HepG2 (cell line): ENCODE results near the gene NHSL1. TPM values are rescaled to one million over a fixed set of nuclear protein-coding genes. Genes with fewer than 3 reads are reported as not detected.

Experiments used
- CREB1 ChIP-seq, 2 experiments: fragments of 450-650 bp in 1 of 2; IDR thresholded peaks; 2 replicates each; pipeline ENCODE4 v1.6.1; 2016 to 2017; ENCODE audit warnings: control low read depth in 1 of 2, mild to moderate bottlenecking in 1 of 2, missing compliant biosample characterization in 1 of 2, missing genetic modification characterization in 1 of 2
- FOSL2 ChIP-seq: sonication (generic); formaldehyde crosslinking; IDR thresholded peaks from 2 replicates; pipeline ENCODE4 v1.4.0; 2020; ENCODE audit warnings: missing genetic modification reagents
- JUN ChIP-seq: sonication (generic); formaldehyde crosslinking; IDR thresholded peaks from 2 replicates; pipeline ENCODE4 v1.4.0; 2020; ENCODE audit warnings: mild to moderate bottlenecking, missing genetic modification reagents
- KMT2B ChIP-seq: IDR thresholded peaks from 2 replicates; pipeline ENCODE4 v1.6.1; 2016; ENCODE audit warnings: missing genetic modification reagents, missing compliant biosample characterization
- MEF2D ChIP-seq: sonication (generic); formaldehyde crosslinking; IDR thresholded peaks from 2 replicates; pipeline ENCODE4 v1.5.1; 2020; ENCODE audit warnings: mild to moderate bottlenecking, missing genetic modification reagents
- NCOA2 ChIP-seq: sonication (generic); formaldehyde crosslinking; IDR thresholded peaks from 2 replicates; pipeline ENCODE4 v1.8.0; 2022; ENCODE audit warnings: inconsistent platforms
- PHF5A ChIP-seq: IDR thresholded peaks from one replicate; pipeline ENCODE4 v1.6.1; 2018; ENCODE audit warnings: low read depth, missing genetic modification reagents; ENCODE audit not compliant: unreplicated experiment
- RXRA ChIP-seq: sonication (generic); formaldehyde crosslinking; IDR thresholded peaks from 2 replicates; pipeline ENCODE4 v1.5.1; 2020; ENCODE audit warnings: missing genetic modification reagents
- ZNF609 ChIP-seq: sonication (generic); formaldehyde crosslinking; IDR thresholded peaks from 2 replicates; pipeline ENCODE4 v1.4.0; 2020; ENCODE audit warnings: mild to moderate bottlenecking, missing genetic modification reagents, borderline replicate concordance
- ZNF781 ChIP-seq: sonication (generic); formaldehyde crosslinking; IDR thresholded peaks from 2 replicates; pipeline ENCODE4 v1.5.1; 2020; ENCODE audit warnings: borderline replicate concordance, mild to moderate bottlenecking, missing genetic modification reagents; ENCODE audit errors: not compliant biosample characterization
- polyA plus RNA-seq, 8 experiments: library from polyadenylated mRNA; depleted of rRNA in 3 of 8; stranded (reverse) in 7 of 8; unstranded in 1 of 8; fragments of >200 nt; fragmentation: Illumina TruSeq in 4 of 8; extraction: Trizol in 4 of 8; gene quantifications; 2 replicates each; pipeline versions ENCODE4 v1.2.1 to v1.2.3, GENCODE V29; 2011 to 2016; ENCODE audit warnings: low read depth in 4 of 8, missing spikeins in 1 of 8, mixed read lengths in 1 of 8; ENCODE audit not compliant: insufficient read depth in 1 of 8
- total RNA-seq, 5 experiments: library from RNA; depleted of rRNA; stranded (reverse); fragments of >200 nt; fragmentation: Illumina TruSeq; extraction: Trizol; gene quantifications; 2 replicates each; pipeline ENCODE4 v1.2.3, GENCODE V29; 2016; ENCODE audit warnings: low read depth in 1 of 5
- TF ChIP-seq, protein P1 (sequence below): sonication (generic); formaldehyde crosslinking; IDR thresholded peaks from 2 replicates; pipeline ENCODE4 v1.5.0; 2020; ENCODE audit warnings: mild to moderate bottlenecking, missing genetic modification reagents, borderline replicate concordance
- TF ChIP-seq, protein P2 (sequence below): IDR thresholded peaks from 2 replicates; pipeline ENCODE4 v1.6.1; 2012; ENCODE audit warnings: low read depth, low read length, improper control_type of control experiment
- TF ChIP-seq, protein P3 (sequence below): sonication (generic); formaldehyde crosslinking; IDR thresholded peaks from 2 replicates; pipeline ENCODE4 v1.4.0; 2020; ENCODE audit warnings: missing genetic modification reagents

The NHSL1 gene
- total and polyA plus RNA-seq, 2 of the 13 experiments (the other 11 are each of a cell fraction or from before 2014, with no cell fraction given): 24.9 to 53.6 TPM

- TF ChIP-seq, protein P1, sequence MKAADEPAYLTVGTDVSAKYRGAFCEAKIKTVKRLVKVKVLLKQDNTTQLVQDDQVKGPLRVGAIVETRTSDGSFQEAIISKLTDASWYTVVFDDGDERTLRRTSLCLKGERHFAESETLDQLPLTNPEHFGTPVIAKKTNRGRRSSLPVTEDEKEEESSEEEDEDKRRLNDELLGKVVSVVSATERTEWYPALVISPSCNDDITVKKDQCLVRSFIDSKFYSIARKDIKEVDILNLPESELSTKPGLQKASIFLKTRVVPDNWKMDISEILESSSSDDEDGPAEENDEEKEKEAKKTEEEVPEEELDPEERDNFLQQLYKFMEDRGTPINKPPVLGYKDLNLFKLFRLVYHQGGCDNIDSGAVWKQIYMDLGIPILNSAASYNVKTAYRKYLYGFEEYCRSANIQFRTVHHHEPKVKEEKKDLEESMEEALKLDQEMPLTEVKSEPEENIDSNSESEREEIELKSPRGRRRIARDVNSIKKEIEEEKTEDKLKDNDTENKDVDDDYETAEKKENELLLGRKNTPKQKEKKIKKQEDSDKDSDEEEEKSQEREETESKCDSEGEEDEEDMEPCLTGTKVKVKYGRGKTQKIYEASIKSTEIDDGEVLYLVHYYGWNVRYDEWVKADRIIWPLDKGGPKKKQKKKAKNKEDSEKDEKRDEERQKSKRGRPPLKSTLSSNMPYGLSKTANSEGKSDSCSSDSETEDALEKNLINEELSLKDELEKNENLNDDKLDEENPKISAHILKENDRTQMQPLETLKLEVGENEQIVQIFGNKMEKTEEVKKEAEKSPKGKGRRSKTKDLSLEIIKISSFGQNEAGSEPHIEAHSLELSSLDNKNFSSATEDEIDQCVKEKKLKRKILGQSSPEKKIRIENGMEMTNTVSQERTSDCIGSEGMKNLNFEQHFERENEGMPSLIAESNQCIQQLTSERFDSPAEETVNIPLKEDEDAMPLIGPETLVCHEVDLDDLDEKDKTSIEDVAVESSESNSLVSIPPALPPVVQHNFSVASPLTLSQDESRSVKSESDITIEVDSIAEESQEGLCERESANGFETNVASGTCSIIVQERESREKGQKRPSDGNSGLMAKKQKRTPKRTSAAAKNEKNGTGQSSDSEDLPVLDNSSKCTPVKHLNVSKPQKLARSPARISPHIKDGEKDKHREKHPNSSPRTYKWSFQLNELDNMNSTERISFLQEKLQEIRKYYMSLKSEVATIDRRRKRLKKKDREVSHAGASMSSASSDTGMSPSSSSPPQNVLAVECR (CRISPR knock-in tag): peak; percentile 25; the same call in 1 of the 2 replicates
- TF ChIP-seq, protein P2, sequence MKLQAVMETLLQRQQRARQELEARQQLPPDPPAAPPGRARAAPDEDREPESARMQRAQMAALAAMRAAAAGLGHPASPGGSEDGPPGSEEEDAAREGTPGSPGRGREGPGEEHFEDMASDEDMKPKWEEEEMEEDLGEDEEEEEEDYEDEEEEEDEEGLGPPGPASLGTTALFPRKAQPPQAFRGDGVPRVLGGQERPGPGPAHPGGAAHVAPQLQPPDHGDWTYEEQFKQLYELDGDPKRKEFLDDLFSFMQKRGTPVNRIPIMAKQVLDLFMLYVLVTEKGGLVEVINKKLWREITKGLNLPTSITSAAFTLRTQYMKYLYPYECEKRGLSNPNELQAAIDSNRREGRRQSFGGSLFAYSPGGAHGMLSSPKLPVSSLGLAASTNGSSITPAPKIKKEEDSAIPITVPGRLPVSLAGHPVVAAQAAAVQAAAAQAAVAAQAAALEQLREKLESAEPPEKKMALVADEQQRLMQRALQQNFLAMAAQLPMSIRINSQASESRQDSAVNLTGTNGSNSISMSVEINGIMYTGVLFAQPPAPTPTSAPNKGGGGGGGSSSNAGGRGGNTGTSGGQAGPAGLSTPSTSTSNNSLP: 0 out of 2 replicates have a peak, but pooled peaks have one; percentile 26
- TF ChIP-seq RXRA (CRISPR knock-in tag) (peak; percentile 58; the same call in 1 of the 2 replicates), MEF2D (0 out of 2 replicates have a peak, but pooled peaks have one; percentile 43), CREB1 (IDR thresholded peaks at IDR 0.05) (no peak), CREB1 (CRISPR knock-in tag; IDR thresholded peaks at IDR 0.05) (peak; percentile 55; the same call in 1 of the 2 replicates), NCOA2 (peak; percentile 77; the same call in 1 of the 2 replicates), ZNF781 (CRISPR knock-in tag) (peak; percentile 85), ZNF609 (CRISPR knock-in tag) (peak; percentile 55; the same call in 1 of the 2 replicates), KMT2B (CRISPR knock-in tag) (peak; percentile 26; the same call in 1 of the 2 replicates), JUN (0 out of 2 replicates have a peak, but pooled peaks have one; percentile 50), FOSL2 (CRISPR knock-in tag) (peak; percentile 40), PHF5A (peak; percentile 59)
- TF ChIP-seq, protein P3, sequence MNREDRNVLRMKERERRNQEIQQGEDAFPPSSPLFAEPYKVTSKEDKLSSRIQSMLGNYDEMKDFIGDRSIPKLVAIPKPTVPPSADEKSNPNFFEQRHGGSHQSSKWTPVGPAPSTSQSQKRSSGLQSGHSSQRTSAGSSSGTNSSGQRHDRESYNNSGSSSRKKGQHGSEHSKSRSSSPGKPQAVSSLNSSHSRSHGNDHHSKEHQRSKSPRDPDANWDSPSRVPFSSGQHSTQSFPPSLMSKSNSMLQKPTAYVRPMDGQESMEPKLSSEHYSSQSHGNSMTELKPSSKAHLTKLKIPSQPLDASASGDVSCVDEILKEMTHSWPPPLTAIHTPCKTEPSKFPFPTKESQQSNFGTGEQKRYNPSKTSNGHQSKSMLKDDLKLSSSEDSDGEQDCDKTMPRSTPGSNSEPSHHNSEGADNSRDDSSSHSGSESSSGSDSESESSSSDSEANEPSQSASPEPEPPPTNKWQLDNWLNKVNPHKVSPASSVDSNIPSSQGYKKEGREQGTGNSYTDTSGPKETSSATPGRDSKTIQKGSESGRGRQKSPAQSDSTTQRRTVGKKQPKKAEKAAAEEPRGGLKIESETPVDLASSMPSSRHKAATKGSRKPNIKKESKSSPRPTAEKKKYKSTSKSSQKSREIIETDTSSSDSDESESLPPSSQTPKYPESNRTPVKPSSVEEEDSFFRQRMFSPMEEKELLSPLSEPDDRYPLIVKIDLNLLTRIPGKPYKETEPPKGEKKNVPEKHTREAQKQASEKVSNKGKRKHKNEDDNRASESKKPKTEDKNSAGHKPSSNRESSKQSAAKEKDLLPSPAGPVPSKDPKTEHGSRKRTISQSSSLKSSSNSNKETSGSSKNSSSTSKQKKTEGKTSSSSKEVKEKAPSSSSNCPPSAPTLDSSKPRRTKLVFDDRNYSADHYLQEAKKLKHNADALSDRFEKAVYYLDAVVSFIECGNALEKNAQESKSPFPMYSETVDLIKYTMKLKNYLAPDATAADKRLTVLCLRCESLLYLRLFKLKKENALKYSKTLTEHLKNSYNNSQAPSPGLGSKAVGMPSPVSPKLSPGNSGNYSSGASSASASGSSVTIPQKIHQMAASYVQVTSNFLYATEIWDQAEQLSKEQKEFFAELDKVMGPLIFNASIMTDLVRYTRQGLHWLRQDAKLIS (CRISPR knock-in tag): 0 out of 2 replicates have a peak, but pooled peaks have one; percentile 24
Observed at GRCh38 chr6:138538390-138539031, 39.2 kb upstream of the NHSL1 start (continued).
